Stomach (tissue), 4 donors: ENCODE measurements around the gene HBA2.

ENCODE experiments used
- CTCF ChIP-seq, 7 experiments: fragments of 450-650 bp in 4 of 7; fragments of 200-600 bp in 3 of 7; sonication (generic) in 3 of 7; IDR thresholded peaks; one replicate each; pipeline ENCODE4 v1.5.1; 2016 to 2019; ENCODE audit warnings: antibody characterized with exemption in 7 of 7, control low read depth in 2 of 7, mild to moderate bottlenecking in 1 of 7
- POLR2A ChIP-seq, 4 donors: fragments of 450-650 bp; IDR thresholded peaks; one replicate each; pipeline ENCODE4 v1.6.1; 2016; ENCODE audit warnings: antibody characterized with exemption in 4 of 4, control low read depth in 2 of 4, mild to moderate bottlenecking in 1 of 4, moderate library complexity in 1 of 4

DNA sequence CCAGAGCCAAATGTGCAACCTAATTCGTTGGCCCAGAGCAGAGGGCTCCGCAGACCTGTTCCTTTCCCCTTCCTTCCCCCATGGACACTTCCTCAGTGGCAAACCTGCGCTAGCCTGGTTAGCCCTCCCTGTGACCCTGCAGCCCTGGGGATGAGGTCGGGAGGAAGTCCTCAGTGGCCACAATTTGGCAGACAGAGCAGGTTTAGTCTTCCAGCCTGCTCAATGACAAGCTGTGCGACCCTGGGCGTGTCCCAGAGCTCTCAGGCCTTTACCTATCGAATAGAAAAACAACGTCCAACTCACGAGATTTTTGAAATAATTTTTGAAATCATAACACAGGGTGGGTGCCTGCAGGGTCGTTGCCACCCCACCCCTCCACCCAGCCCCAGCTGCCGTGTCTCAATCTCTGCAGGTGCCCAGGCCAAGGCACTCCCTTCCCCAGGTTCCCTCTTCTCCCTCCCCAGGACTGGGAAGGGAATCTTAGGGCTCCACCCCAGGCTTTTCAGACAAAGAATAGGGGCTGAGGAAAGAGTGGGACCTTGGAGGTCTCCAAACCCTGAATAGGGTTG is 5.5 kb upstream of the HBA2 start:
- no peak for TF ChIP-seq CTCF (IDR thresholded peaks at IDR 0.05)
- no peak for TF ChIP-seq POLR2A (IDR thresholded peaks at IDR 0.05)
